ENCODE results near the gene MRM3. TPM values are rescaled to one million over a fixed set of nuclear protein-coding genes. Genes with fewer than 3 reads are reported as not detected.

Gene MRM3
- total and polyA plus RNA-seq, 11 donors = 14.8 to 35.4 (median 18.3) TPM

GRCh38 chr17:798246-798645, 16.1 kb downstream of the MRM3 start:
- Histone ChIP-seq H3K4me1 (peaks cover 0 to 30% (median 10%) of the 10 kb centered on the region in 12 donors), H3K27me3 (no peaks in the 10 kb centered on the region), H3K36me3 (peaks cover 0 to 10% (median 4%) of the 10 kb centered on the region in 9 donors), H3K27ac (peak overlapping the region in 1 of 12 donors; percentile 38), H3K9me3 (no peaks in the 10 kb centered on the region), H3K4me3 (no peak overlapping the region)
- no peak for TF ChIP-seq POLR2A (IDR thresholded peaks at IDR 0.05)
- no peak for TF ChIP-seq CTCF (IDR thresholded peaks at IDR 0.05)
- WGBS, 4 donors = 86 to 94% (median 89%) methylated on average over 11 of the region's 11 CpGs
- intact Hi-C loops (cut with DNase I) = loop anchor here in 7 of 10 donors (5.0 to 10.0 kb wide), 4 partner anchors 47 to 259 kb away; no protein-coding TSS in a partner anchor
- DNase-seq = no peak
- ATAC-seq = no peak

GRCh38 chr17:799261-799660, 17.1 kb downstream of the MRM3 start:
- no peak for TF ChIP-seq CTCF (IDR thresholded peaks at IDR 0.05)
- peaks cover 0 to 28% (median 10%) of the 10 kb centered on the region in 12 donors for H3K4me1 ChIP-seq
- intact Hi-C loops (cut with DNase I) = loop anchor here in 7 of 10 donors (5.0 to 10.0 kb wide), 4 partner anchors 46 to 258 kb away; no protein-coding TSS in a partner anchor
- H3K27ac ChIP-seq = no peak overlapping the region
- H3K27me3 ChIP-seq = no peaks in the 10 kb centered on the region
- no peak for ATAC-seq
- peak in 1 of 5 donors; percentile 18 for DNase-seq
- no peaks in the 10 kb centered on the region for H3K9me3 ChIP-seq
- WGBS, 4 donors = 89 to 92% (median 91%) methylated on average over 10 to 11 of the region's 11 CpGs
- peaks cover 0 to 16% (median 4%) of the 10 kb centered on the region in 9 donors for H3K36me3 ChIP-seq
- H3K4me3 ChIP-seq = no peak overlapping the region

GRCh38 chr17:800446-801242, 18.5 kb downstream of the MRM3 start:
- no peak for TF ChIP-seq POLR2A (IDR thresholded peaks at IDR 0.05)
- Histone ChIP-seq H3K36me3 (peaks cover 0 to 16% (median 4%) of the 10 kb centered on the region in 9 donors), H3K4me1 (peaks cover 0 to 16% (median 0%) of the 10 kb centered on the region in 12 donors), H3K27me3 (no peaks in the 10 kb centered on the region), H3K4me3 (no peak overlapping the region), H3K9me3 (no peaks in the 10 kb centered on the region), H3K27ac (no peak overlapping the region)
- intact Hi-C loops (cut with DNase I) = no loop called here
- ATAC-seq (no peak), DNase-seq (peak in 1 of 5 donors; percentile 20)
- 90 to 93% (median 93%) methylated on average over 31 to 39 of the region's 39 CpGs for WGBS, 4 donors

- TF ChIP-seq CTCF (IDR thresholded peaks at IDR 0.05) (no peak), POLR2A (IDR thresholded peaks at IDR 0.05) (no peak)
- intact Hi-C loops (cut with DNase I) = no loop called here
- no peak for ATAC-seq
- Histone ChIP-seq H3K36me3 (peaks cover 0 to 16% (median 4%) of the 10 kb centered on the region in 9 donors), H3K4me1 (peaks cover 0 to 10% (median 0%) of the 10 kb centered on the region in 12 donors), H3K4me3 (no peak overlapping the region), H3K9me3 (no peaks in the 10 kb centered on the region), H3K27me3 (no peaks in the 10 kb centered on the region), H3K27ac (no peak overlapping the region)
- DNase-seq = no peak
- WGBS, 4 donors = 87 to 93% (median 89%) methylated on average over 5 to 6 of the region's 6 CpGs
Measured at GRCh38 chr17:801660-802059, 19.5 kb downstream of the MRM3 start.

All from heart left ventricle (tissue), 16 donors.